Panc1 (cell line): ENCODE results near the gene HADHA. TPM values are rescaled to one million over a fixed set of nuclear protein-coding genes. Genes with fewer than 3 reads are reported as not detected.
A peak's percentile ranks its signal among the peaks of the same experiment; 100 is the strongest.

Experiments
- ATAC-seq: fragments of 200-7000 bp; cut with Tn5 transposase; 2 replicates; pipeline ENCODE4 v1.9.1; 2020; ENCODE audit warnings: mild to moderate bottlenecking, moderate library complexity
- BruUV-seq: library from RNA; stranded (reverse); fragments of 400-500 nt; replicated peaks from 2 replicates; lab custom pipeline; 2021; lab: Mats Ljungman, UMichigan
- CTCF ChIA-PET: fragments of 300-600 bp; sonication (Branson Sonifier 250); formaldehyde crosslinking; loops from one replicate; lab custom pipeline; 2022; ENCODE audit warnings: antibody characterized with exemption; lab: Charles Lee
- POLR2A ChIA-PET: fragments of 300-600 bp; sonication (Branson Sonifier 250); formaldehyde crosslinking; loops from one replicate; lab custom pipeline; 2022; ENCODE audit warnings: antibody characterized with exemption; lab: Charles Lee
- DNase-seq: peaks from one replicate; pipeline ENCODE4 v3.0.0-alpha.2; 2010; ENCODE audit warnings: low read depth, low spot score
- H3K27ac ChIP-seq: 2 replicates; pipeline ENCODE4 v1.5.1; 2011; ENCODE audit warnings: mild to moderate bottlenecking, low read length, inconsistent platforms
- H3K27me3 ChIP-seq: fragments of 200-500 bp; sonication (Bioruptor generic); 2 replicates; pipeline ENCODE4 v1.6.0; 2014; ENCODE audit warnings: low read length, inconsistent platforms; ENCODE audit not compliant: control insufficient read depth, insufficient read depth
- H3K36me3 ChIP-seq: fragments of 200-500 bp; sonication (Bioruptor generic); 2 replicates; pipeline ENCODE4 v1.5.1; 2014; ENCODE audit warnings: inconsistent platforms, mild to moderate bottlenecking, low read length, moderate library complexity; ENCODE audit not compliant: control insufficient read depth, insufficient read depth
- H3K4me1 ChIP-seq: 2 replicates; pipeline ENCODE4 v1.5.1; 2011; ENCODE audit warnings: inconsistent platforms, mild to moderate bottlenecking, low read length, moderate library complexity; ENCODE audit not compliant: control insufficient read depth, insufficient read depth
- H3K4me3 ChIP-seq, 2 experiments: 2 replicates each; pipeline ENCODE4 v1.5.1; 2011 to 2012; ENCODE audit warnings: low read depth in 2 of 2, low read length in 2 of 2, mild to moderate bottlenecking in 2 of 2, inconsistent platforms in 1 of 2, moderate library complexity in 1 of 2
- H3K9me3 ChIP-seq: fragments of 200-500 bp; sonication (Bioruptor generic); 2 replicates; pipeline ENCODE4 v1.5.1; 2014; ENCODE audit warnings: low read depth, mild to moderate bottlenecking, inconsistent platforms, low read length, moderate library complexity; ENCODE audit not compliant: control insufficient read depth, insufficient read depth
- CTCF ChIP-seq: fragments of 450-650 bp; IDR thresholded peaks from 2 replicates; pipeline ENCODE4 v1.5.1; 2017; ENCODE audit warnings: mild to moderate bottlenecking
- POLR2AphosphoS5 ChIP-seq: IDR thresholded peaks from 2 replicates; pipeline ENCODE4 v1.6.1; 2012; ENCODE audit warnings: mild to moderate bottlenecking, low read depth, low read length, moderate library complexity
- REST ChIP-seq, 2 experiments: IDR thresholded peaks; 2 replicates each; pipeline ENCODE4 v1.6.1; 2011 to 2012; ENCODE audit warnings: low read depth in 2 of 2, control low read depth in 1 of 2, low read length in 1 of 2, mild to moderate bottlenecking in 1 of 2, moderate library complexity in 1 of 2; ENCODE audit not compliant: insufficient read depth in 1 of 2
- in situ Hi-C: cut with HindIII; loops from 2 replicates; pipeline ENCODE4 v1.10.0; 2016; ENCODE audit warnings: low sequenced_read_pairs, low pct_unique_long_range_greater_than_20kb
- intact Hi-C: fragments of 100-400 bp; cut with micrococcal nuclease; formaldehyde crosslinking; loops from one replicate; pipeline ENCODE4 v1.10.0; 2022; ENCODE audit not compliant: unreplicated experiment
- total RNA-seq: library from RNA; stranded (reverse); gene quantifications from one replicate; pipeline ENCODE4 v1.2.1, GENCODE V29; 2021; ENCODE audit not compliant: unreplicated experiment

HADHA gene
- total RNA-seq, 1 experiment from 2014 or later: 148 TPM

- ATAC-seq (no peak), DNase-seq (no peak)
- Histone ChIP-seq H3K4me3 (no peak overlapping the region), H3K27me3 (no peaks in the 10 kb centered on the region), H3K4me1 (peaks cover 10% of the 10 kb centered on the region), H3K27ac (no peak overlapping the region), H3K9me3 (no peaks in the 10 kb centered on the region), H3K36me3 (no peaks in the 10 kb centered on the region)
- in situ Hi-C loops (no loop called here), intact Hi-C loops (loop anchor here (5.0 kb wide), 1 partner anchor 296 kb away; no protein-coding TSS in a partner anchor)
- CTCF ChIA-PET: interaction anchor here (0.8 kb wide), 1 partner anchor 198 kb away, joined by 4 read pairs; no protein-coding TSS in a partner anchor
- POLR2A ChIA-PET: no interaction called here
- TF ChIP-seq POLR2AphosphoS5 (no peak), REST (IDR thresholded peaks at IDR 0.05; ENCODE audit: insufficient read depth in 1 of 2, low read depth in 2 of 2, low read length in 1 of 2) (peak; percentile 72 to 83), CTCF (no peak)
- no TSS peak for BruUV-seq
Measured at GRCh38 chr2:26148501-26148900, 95.9 kb downstream of the HADHA start.

GRCh38 chr2:26144953-26145680, 99.3 kb downstream of the HADHA start:
- no peak overlapping the region for H3K4me3 ChIP-seq
- TF ChIP-seq REST (IDR thresholded peaks at IDR 0.05; ENCODE audit: insufficient read depth in 1 of 2, low read depth in 2 of 2, low read length in 1 of 2) (no peak), CTCF (peak; percentile 89)
- peak; percentile 71 for ATAC-seq
- no peak overlapping the region for H3K27ac ChIP-seq
- in situ Hi-C loops (no loop called here), intact Hi-C loops (loop anchor here (1.0 to 5.0 kb wide), 3 partner anchors 58 to 293 kb away; no protein-coding TSS in a partner anchor)
- peak; percentile 51 for DNase-seq
- POLR2A ChIA-PET: interaction anchor here (0.7 kb wide), 1 partner anchor 268 kb away, joined by 10 read pairs; no protein-coding TSS in a partner anchor
- H3K4me1 ChIP-seq: peaks cover 15% of the 10 kb centered on the region
- CTCF ChIA-PET: interaction anchor here (0.7 to 1.4 kb wide), 2 partner anchors 194 to 328 kb away, joined by 6 to 7 read pairs; no protein-coding TSS in a partner anchor
- no peaks in the 10 kb centered on the region for H3K36me3 ChIP-seq
- H3K27me3 ChIP-seq: no peaks in the 10 kb centered on the region
- no peaks in the 10 kb centered on the region for H3K9me3 ChIP-seq
- BruUV-seq: no TSS peak
